ENCODE results near the gene USH2A.

DNA sequence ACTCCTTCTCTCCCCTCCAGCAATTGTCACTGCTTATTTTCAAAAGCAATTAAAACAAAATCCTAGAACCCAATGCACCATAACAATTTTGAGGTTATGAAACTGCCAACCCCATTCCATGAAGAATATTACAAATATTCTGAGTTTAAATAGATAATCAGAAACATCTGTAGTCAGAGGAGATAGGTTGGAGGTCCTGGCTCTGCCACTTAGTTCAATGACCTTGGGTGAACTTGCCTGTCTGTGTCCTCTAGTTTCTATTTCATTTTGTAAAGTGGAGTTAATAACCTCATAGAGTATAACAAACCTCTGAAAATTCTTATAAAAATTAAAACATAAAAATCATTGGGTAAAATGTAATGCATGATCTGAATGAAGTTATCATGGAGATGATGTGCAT is 691.5 kb downstream of the USH2A start:
- TF ChIP-seq, protein P1, sequence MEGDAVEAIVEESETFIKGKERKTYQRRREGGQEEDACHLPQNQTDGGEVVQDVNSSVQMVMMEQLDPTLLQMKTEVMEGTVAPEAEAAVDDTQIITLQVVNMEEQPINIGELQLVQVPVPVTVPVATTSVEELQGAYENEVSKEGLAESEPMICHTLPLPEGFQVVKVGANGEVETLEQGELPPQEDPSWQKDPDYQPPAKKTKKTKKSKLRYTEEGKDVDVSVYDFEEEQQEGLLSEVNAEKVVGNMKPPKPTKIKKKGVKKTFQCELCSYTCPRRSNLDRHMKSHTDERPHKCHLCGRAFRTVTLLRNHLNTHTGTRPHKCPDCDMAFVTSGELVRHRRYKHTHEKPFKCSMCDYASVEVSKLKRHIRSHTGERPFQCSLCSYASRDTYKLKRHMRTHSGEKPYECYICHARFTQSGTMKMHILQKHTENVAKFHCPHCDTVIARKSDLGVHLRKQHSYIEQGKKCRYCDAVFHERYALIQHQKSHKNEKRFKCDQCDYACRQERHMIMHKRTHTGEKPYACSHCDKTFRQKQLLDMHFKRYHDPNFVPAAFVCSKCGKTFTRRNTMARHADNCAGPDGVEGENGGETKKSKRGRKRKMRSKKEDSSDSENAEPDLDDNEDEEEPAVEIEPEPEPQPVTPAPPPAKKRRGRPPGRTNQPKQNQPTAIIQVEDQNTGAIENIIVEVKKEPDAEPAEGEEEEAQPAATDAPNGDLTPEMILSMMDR (IDR thresholded peaks at IDR 0.05) = no peak
- no peak for TF ChIP-seq POLR2A (IDR thresholded peaks at IDR 0.05)

All from testis (tissue), 2 donors.